ELF-1 (cell line): ENCODE measurements around the gene LRRC72.

Source experiments
- DNase-seq: peaks from one replicate; pipeline ENCODE4 v3.0.0-alpha.2; 2016; ENCODE audit warnings: low read depth, low spot score

LRRC72 gene

DNA sequence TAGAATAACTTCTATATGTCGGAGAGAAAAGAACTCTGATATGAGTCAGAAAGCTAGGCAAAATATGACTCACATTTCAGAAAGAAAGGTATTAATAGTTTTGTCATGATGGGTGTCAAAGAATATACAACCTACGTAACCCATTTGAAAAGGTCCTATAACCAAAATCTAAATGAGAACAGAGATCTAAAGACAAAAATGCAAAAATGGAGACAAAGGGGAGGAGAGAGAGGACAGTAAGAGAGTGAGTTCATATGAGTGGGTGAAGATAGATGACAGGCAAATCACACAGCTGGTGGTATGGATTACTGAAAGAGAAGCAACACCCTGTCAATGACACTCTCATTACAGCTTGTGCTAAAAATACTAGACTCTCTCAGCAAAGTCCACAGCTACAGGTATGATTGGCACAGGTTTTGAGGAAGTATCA, 93.4 kb downstream of the LRRC72 start:
- DNase-seq: no peak

DNA sequence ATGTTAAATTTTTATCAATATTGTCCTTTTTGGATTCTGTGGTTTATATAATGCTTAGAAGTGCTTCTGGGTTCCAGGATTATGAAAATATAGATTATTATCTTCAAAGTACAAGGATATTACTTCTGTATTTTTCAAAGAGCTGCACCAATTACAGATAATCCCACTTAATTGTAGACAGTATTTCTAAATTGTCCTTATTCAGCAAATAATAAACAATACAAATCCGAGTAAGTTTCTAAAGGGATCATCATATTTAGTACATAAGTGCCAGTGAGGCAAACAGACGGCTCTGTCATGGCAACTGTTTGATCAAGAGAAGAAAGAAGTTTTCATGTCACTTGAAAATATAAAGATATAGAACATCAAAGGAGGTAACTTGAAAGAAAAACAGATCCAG, 99.8 kb downstream of the LRRC72 start:
- DNase-seq: no peak

DNA sequence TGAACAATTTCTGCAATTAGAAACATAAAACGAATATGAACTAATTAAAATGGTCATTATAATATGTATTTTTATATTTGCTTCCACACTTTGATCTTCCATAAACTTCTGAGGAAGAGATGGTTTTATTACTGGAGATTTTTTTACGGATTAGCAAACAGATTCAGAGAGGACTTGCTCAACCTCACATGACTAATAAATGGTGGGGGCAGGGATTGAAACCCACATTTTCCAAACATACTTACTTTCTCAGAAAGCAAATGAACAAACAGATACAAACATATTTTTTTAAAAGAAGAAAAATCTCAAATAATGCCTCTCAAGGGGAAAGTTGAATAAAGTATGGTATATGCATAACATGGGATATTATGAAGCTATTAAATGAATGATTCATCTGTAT, 100.6 kb downstream of the LRRC72 start:
- DNase-seq: no peak

DNA sequence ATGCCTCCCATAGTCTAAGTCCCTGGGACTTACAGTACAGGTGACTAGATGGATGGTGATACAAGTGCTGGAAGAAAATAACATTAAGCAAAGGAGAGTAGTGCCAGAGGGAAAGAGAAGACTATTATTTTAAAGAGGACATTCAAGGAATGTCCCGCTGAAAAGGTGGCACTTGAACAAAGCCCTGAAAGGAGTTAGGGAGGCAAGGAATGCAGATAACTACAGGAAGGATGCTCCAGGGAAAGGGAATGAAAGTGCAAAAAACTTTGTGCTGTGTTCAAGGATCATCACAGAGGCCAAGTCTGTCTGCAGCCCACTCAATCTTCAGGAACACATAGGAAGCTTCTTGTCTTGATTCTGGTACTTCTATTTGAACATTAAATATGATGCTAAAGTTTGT, 104.0 kb downstream of the LRRC72 start:
- DNase-seq: peak; percentile 34
